Activated T-cell treated with anti-CD3 and anti-CD28 coated beads for 48 hours (primary cell): Measurements from ENCODE around the gene AP4M1.

Experiments
- DNase-seq: peaks from one replicate; pipeline ENCODE4 v3.0.0-alpha.2; 2020; ENCODE audit warnings: low read depth

AP4M1 gene

DNA sequence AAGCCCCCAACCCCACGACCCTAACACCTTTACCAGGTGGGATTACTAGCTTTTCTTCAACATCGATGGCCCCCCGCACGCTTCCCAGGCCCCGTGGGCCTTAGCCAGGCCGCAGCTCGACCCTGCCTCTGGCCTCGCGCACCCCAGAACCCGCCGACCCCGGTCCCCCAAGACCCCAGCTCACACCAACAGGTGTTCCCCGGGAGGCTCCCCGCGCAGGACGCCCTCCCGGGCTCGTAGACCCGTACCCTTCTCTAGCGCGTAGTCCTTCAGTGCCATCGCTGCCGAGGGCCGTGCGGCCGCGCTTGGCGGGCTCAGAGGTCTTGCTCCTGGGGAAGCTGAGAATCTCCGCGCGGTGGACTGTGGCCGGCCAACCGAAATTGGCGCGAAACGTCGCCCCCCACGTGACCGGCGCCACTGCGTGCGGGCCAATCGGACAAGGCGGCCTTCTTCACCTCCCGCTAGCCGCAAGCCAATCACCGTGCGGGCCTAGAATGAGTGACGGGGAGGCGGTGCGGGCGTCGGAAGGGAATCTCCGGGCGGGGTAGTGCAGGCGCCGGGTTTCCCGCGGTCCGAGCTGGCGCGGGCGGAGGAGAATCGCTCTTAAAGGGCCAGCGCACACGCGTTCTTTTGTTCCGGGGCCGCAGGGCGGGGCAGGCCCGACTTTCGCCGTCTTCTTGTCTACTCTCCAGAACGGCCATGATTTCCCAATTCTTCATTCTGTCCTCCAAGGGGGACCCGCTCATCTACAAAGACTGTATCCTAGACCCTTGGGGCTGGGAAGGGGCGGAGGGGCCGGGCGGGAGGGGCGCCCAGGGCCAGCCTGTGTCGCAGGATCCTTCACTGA lies at the start of gene AP4M1, which contains the start of gene MCM7:
Gene AP4M1, plus strand, starts transcription at position 628 of the 847 bp plus-strand sequence. Its CDS starts 72 bp downstream, at position 700.
Gene MCM7, minus strand, starts transcription at position 382 of the 847 bp plus-strand sequence. Its CDS starts 103 bp downstream, at position 279.
- DNase-seq, result peak; percentile 97

- no peak for DNase-seq
Measured at GRCh38 chr7:100053215-100053614, 48.2 kb upstream of the AP4M1 start.

DNA sequence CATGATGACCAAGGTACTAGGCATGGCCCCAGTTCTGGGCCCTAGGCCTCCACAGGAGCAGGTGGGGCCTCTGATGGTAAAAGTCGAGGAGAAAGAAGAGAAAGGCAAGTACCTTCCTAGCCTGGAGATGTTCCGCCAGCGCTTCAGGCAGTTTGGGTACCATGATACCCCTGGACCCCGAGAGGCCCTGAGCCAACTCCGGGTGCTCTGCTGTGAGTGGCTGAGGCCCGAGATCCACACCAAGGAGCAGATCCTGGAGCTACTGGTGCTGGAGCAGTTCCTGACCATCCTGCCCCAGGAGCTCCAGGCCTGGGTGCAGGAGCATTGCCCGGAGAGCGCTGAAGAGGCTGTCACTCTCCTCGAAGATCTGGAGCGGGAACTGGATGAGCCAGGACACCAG lies 44.4 kb upstream of the AP4M1 start:
- DNase-seq, result no peak

DNA sequence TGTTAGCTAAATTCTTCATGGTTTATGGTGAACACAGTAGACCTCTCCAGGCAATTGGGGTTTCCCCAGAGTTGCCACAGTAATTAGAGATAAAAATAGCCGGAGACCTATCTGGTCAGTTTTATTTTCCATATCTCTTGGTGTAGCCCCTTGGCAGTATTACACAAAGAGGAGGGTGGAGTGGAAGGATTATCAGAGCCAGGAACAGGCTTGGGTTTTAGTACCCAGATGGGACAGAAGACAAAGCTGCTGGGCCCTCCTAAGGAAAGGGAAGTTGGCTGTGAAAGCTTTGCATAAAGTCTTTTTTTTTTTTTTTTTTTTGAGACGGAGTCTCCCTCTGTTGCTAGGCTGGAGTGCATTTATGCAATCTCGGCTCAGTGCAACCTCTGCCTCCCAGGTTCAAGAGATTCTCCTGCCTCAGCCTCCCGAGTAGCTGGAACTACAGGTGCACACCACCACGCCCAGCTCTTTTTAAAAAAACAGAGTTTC lies 42.1 kb upstream of the AP4M1 start:
- no peak for DNase-seq

DNA sequence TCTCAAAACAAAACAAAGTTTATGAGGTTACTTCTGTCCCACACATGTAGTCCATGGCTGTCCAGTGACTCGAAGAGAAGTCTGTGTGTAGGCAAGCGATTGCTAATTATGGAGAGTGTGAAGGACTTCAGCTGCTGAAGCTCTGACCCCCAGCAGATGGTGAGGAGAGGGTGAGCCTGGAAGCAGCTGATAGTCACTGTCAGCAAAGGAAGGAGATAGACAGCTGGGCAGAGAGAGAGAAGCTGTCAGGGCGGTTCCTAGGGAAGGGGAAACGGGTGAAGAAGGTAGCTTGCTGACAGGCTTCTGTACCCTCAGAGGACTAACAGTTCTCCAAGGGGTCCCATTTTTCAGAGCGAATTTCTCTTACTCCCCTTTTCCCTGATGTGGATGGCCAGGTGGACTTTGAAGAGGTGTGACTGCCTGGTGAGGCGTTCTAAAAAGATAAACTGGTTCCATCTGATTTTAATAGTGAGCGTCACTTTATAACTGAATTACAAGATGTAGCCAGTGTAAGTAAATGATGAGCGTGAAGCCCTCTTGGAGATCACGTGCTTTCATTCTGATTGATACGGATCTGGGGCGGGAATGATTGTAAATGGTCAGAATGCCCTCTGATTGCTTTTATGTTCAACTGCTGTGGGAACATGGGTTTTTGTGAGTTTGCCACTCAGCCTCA lies 39.8 kb upstream of the AP4M1 start:
- DNase-seq, result no peak

GRCh38 chr7:100063376-100063775 lies 38.1 kb upstream of the AP4M1 start:
- DNase-seq, result no peak

DNA sequence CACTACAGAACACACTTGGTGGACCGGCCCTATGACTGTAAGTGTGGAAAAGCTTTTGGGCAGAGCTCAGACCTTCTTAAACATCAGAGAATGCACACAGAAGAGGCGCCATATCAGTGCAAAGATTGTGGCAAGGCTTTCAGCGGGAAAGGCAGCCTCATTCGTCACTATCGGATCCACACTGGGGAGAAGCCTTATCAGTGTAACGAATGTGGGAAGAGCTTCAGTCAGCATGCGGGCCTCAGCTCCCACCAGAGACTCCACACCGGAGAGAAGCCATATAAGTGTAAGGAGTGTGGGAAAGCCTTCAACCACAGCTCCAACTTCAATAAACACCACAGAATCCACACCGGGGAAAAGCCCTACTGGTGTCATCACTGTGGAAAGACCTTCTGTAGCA lies 37.3 kb upstream of the AP4M1 start:
- DNase-seq, result no peak

GRCh38 chr7:100065452-100066186 lies 35.8 kb upstream of the AP4M1 start:
- DNase-seq, result no peak

- no peak for DNase-seq
Measured at GRCh38 chr7:100066953-100067352, 34.5 kb upstream of the AP4M1 start.

- no peak for DNase-seq
Measured at GRCh38 chr7:100069991-100070390, 31.5 kb upstream of the AP4M1 start.

DNA sequence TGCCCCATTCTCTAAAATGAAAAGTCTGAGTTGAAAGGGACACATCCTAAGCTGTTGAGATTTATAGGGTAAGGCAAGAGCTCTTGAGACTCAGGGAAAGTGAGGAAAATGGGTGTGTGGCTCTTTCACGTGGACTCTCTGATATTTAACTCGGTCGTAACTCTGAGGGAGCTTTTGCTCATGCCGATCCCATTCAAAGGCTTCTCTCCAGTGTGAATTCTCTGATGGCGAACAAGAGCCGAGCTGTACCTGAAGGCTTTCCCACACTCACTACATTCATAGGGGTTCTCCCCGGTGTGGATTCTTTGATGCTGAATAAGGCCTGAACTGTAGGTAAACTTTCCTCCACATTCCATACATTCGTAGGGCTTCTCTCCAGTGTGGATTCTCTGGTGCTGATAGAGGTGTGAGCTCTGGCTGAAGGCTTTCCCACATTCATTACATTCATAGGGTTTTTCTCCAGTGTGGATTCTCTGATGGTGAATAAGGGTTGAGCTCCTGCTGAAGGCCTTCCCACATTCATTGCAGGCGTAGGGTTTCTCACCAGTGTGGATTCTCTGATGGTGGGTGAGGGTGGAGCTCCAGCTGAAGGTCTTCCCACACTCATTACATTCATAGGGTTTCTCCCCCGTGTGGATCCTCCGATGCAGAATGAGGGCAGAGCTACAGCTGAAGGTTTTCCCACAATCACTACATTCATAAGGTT lies 30.3 kb upstream of the AP4M1 start:
- DNase-seq, result no peak

DNA sequence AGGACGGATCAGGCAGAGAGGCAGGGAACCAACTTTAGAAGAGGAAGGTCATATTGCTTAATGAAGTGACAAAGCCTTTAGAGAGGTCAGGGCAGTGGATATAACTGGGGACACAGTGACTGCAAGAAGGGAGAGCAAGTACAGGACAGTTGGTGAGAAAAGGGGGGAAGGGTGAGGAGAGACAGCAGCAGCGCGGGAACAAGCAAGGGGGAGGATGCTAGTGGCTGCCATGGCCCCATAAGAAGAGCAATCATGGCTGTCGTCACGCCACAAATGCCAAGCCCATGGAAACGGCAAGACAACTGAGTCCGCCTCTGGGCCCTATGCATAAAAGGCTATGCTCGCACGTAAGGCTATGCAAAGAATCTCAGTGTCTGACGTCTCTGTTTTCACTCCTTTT lies 29.0 kb upstream of the AP4M1 start:
- DNase-seq, result no peak

GRCh38 chr7:100074841-100075240 lies 26.6 kb upstream of the AP4M1 start:
- DNase-seq, result no peak

DNA sequence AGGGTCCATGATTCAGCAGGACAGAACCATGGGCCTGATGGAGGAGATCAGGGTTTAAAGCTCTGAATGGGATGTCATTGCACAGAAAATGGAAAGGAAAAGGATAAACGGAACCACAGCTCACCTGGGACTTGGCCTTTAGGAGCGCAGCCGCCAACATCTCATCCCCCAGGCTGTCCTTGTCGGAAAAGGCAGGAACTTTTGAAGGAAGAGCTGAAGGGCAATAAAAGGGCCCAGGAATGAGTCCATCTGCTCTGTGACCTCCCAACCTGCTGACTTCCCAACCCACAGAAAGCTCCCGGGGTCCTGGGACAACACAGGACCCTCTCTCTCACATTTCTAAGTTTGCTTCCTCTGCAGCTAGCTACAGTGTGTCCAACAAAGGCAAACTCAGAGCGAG lies 26.0 kb upstream of the AP4M1 start:
- no peak for DNase-seq

DNA sequence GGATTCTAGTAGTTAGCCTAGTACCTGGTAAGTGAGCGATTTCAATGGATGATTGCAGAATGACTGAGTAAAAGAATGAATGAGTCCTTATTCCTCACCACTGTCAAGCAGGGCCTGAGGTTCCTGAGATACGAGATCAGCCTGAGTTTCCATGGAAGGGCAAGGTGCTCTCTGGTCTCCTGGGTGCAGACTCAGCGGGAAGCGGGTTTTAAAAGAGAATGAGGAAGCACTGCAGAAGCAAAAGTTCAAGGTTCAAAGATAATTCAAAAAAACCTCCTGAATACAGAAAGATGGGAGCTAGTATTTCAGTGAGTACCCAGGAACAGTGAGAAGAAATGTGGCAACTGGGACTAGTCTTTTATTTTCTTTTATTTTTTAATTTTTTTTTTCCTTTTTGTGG lies 24.2 kb upstream of the AP4M1 start:
- DNase-seq, result no peak

GRCh38 chr7:100079024-100079560 lies 22.4 kb upstream of the AP4M1 start:
- DNase-seq, result no peak

GRCh38 chr7:100080907-100081534 lies 20.4 kb upstream of the AP4M1 start:
- no peak for DNase-seq

DNA sequence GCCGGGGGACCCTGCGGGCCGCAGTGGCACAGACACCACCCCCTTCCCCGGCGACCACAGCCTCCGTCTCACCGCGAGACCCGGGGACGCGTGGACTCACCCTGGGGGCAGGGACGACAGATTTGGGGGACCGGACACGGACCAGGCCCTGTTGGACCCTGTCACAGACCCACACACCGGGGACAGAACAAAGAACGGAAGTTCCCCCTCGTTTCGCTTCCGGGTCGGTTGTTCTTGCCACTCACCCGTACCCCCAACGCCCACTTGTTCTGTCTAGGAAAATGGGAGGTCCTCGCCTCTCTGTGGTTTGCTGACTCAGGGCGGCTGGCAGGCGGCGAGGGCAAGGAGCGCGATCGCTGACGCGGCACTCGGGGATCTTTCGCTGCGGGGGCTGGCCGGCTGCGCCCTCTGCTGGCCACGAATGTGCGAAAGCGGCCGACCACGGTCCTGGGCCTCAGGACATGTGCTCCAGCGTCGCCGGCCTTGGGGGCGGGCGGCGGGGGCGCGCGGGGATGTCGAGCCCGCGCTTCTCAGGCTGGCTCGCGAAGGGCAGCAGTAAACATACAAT lies 19.8 kb upstream of the AP4M1 start, which contains the start of gene ZNF3:
Gene ZNF3, minus strand, starts transcription at position 189 of the 568 bp plus-strand sequence. CDS start 4,366 bp downstream, outside the sequence.
- DNase-seq, result peak; percentile 99

- DNase-seq, result no peak
Measured at GRCh38 chr7:100082978-100083377, 18.5 kb upstream of the AP4M1 start.

- DNase-seq, result no peak
Measured at GRCh38 chr7:100085515-100085914, 15.9 kb upstream of the AP4M1 start.
